ENCODE measurements around the gene DDX50. TPM values are rescaled to one million over a fixed set of nuclear protein-coding genes. Genes with fewer than 3 reads are reported as not detected.

The DDX50 gene
- total and polyA plus RNA-seq, 4 donors, result 14.5 to 32.7 (median 26.1) TPM

DNA sequence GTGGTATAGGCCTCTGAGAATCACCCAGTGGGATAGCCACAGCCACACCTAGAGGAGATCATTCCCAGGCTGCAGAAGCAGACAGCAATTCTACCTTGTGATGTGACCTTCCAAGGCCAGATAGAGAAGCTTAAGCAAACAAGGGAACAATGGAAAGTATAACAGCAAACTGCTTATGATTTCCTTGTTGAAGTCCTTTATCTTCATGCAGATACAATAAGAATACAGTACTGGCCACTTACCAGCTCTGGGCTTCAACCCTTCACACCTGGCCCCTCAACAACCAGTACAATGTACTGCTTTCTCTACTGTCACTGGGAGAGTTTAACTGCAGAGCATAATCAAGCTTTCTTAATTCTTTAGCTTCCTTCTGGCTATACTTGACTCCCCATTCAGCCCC, 22.6 kb upstream of the DDX50 start:
- H3K27ac ChIP-seq (ENCODE audit: low read depth in 1 of 2, low read length in 1 of 2), result no peak overlapping the region
- peaks cover 0 to 8% (median 4%) of the 10 kb centered on the region in 5 donors for H3K4me1 ChIP-seq (ENCODE audit: control insufficient read depth in 5 of 5, insufficient read depth in 5 of 5, low read length in 5 of 5)
- TF ChIP-seq, protein P1, sequence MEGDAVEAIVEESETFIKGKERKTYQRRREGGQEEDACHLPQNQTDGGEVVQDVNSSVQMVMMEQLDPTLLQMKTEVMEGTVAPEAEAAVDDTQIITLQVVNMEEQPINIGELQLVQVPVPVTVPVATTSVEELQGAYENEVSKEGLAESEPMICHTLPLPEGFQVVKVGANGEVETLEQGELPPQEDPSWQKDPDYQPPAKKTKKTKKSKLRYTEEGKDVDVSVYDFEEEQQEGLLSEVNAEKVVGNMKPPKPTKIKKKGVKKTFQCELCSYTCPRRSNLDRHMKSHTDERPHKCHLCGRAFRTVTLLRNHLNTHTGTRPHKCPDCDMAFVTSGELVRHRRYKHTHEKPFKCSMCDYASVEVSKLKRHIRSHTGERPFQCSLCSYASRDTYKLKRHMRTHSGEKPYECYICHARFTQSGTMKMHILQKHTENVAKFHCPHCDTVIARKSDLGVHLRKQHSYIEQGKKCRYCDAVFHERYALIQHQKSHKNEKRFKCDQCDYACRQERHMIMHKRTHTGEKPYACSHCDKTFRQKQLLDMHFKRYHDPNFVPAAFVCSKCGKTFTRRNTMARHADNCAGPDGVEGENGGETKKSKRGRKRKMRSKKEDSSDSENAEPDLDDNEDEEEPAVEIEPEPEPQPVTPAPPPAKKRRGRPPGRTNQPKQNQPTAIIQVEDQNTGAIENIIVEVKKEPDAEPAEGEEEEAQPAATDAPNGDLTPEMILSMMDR (IDR thresholded peaks at IDR 0.05; ENCODE audit: control extremely low read depth, extremely low read depth), result no peak
- no peak overlapping the region for H3K9ac ChIP-seq (ENCODE audit: insufficient read depth in 1 of 2, low read length in 2 of 2)
- no peak for DNase-seq
- H3K27me3 ChIP-seq (ENCODE audit: control insufficient read depth in 3 of 3, insufficient read depth in 3 of 3, low read length in 2 of 3), result no peaks in the 10 kb centered on the region
- H3K4me3 ChIP-seq, result no peak overlapping the region
- H3K9me3 ChIP-seq (ENCODE audit: control insufficient read depth in 4 of 4, insufficient read depth in 3 of 4, low read length in 3 of 4), result no peaks in the 10 kb centered on the region
- no peaks in the 10 kb centered on the region for H3K36me3 ChIP-seq (ENCODE audit: control insufficient read depth in 4 of 4, insufficient read depth in 4 of 4, low read length in 4 of 4)
- no peak for ATAC-seq (ENCODE audit: insufficient read depth, low FRiP score)

GRCh38 chr10:68879628-68880027, 21.5 kb upstream of the DDX50 start:
- TF ChIP-seq, protein P1 (IDR thresholded peaks at IDR 0.05; ENCODE audit: control extremely low read depth, extremely low read depth), result no peak
- H3K27ac ChIP-seq (ENCODE audit: low read depth in 1 of 2, low read length in 1 of 2), result no peak overlapping the region
- peaks cover 0 to 8% (median 4%) of the 10 kb centered on the region in 5 donors for H3K4me1 ChIP-seq (ENCODE audit: control insufficient read depth in 5 of 5, insufficient read depth in 5 of 5, low read length in 5 of 5)
- WGBS, 2 donors, result 94 to 96% methylated on average over 2 of the region's 2 CpGs
- ATAC-seq (ENCODE audit: insufficient read depth, low FRiP score), result no peak
- DNase-seq, result no peak
- no peak overlapping the region for H3K4me3 ChIP-seq
- peaks cover 0 to 1% (median 0%) of the 10 kb centered on the region in 4 donors for H3K9me3 ChIP-seq (ENCODE audit: control insufficient read depth in 4 of 4, insufficient read depth in 3 of 4, low read length in 3 of 4)
- H3K9ac ChIP-seq (ENCODE audit: insufficient read depth in 1 of 2, low read length in 2 of 2), result no peak overlapping the region
- no peaks in the 10 kb centered on the region for H3K27me3 ChIP-seq (ENCODE audit: control insufficient read depth in 3 of 3, insufficient read depth in 3 of 3, low read length in 2 of 3)
- no peaks in the 10 kb centered on the region for H3K36me3 ChIP-seq (ENCODE audit: control insufficient read depth in 4 of 4, insufficient read depth in 4 of 4, low read length in 4 of 4)

GRCh38 chr10:68880181-68880580, 20.9 kb upstream of the DDX50 start:
- Histone ChIP-seq H3K27me3 (ENCODE audit: control insufficient read depth in 3 of 3, insufficient read depth in 3 of 3, low read length in 2 of 3) (no peaks in the 10 kb centered on the region), H3K4me3 (no peak overlapping the region), H3K4me1 (ENCODE audit: control insufficient read depth in 5 of 5, insufficient read depth in 5 of 5, low read length in 5 of 5) (peaks cover 0 to 8% (median 4%) of the 10 kb centered on the region in 5 donors), H3K36me3 (ENCODE audit: control insufficient read depth in 4 of 4, insufficient read depth in 4 of 4, low read length in 4 of 4) (no peaks in the 10 kb centered on the region), H3K9me3 (ENCODE audit: control insufficient read depth in 4 of 4, insufficient read depth in 3 of 4, low read length in 3 of 4) (peaks cover 0 to 1% (median 0%) of the 10 kb centered on the region in 4 donors), H3K9ac (ENCODE audit: insufficient read depth in 1 of 2, low read length in 2 of 2) (no peak overlapping the region), H3K27ac (ENCODE audit: low read depth in 1 of 2, low read length in 1 of 2) (no peak overlapping the region)
- TF ChIP-seq, protein P1 (IDR thresholded peaks at IDR 0.05; ENCODE audit: control extremely low read depth, extremely low read depth), result no peak
- DNase-seq (no peak), ATAC-seq (ENCODE audit: insufficient read depth, low FRiP score) (no peak)
- 95 to 97% methylated on average over 4 of the region's 4 CpGs for WGBS, 2 donors

GRCh38 chr10:68895041-68895440, 6.1 kb upstream of the DDX50 start:
- Histone ChIP-seq H3K27ac (ENCODE audit: low read depth in 1 of 2, low read length in 1 of 2) (no peak overlapping the region), H3K4me1 (ENCODE audit: control insufficient read depth in 5 of 5, insufficient read depth in 5 of 5, low read length in 5 of 5) (peaks cover 0 to 2% (median 0%) of the 10 kb centered on the region in 5 donors), H3K4me3 (no peak overlapping the region), H3K27me3 (ENCODE audit: control insufficient read depth in 3 of 3, insufficient read depth in 3 of 3, low read length in 2 of 3) (no peaks in the 10 kb centered on the region), H3K36me3 (ENCODE audit: control insufficient read depth in 4 of 4, insufficient read depth in 4 of 4, low read length in 4 of 4) (no peaks in the 10 kb centered on the region), H3K9ac (ENCODE audit: insufficient read depth in 1 of 2, low read length in 2 of 2) (no peak overlapping the region), H3K9me3 (ENCODE audit: control insufficient read depth in 4 of 4, insufficient read depth in 3 of 4, low read length in 3 of 4) (no peaks in the 10 kb centered on the region)
- 93 to 95% methylated on average over 2 of the region's 2 CpGs for WGBS, 2 donors
- TF ChIP-seq, protein P1 (IDR thresholded peaks at IDR 0.05; ENCODE audit: control extremely low read depth, extremely low read depth), result no peak
- DNase-seq (no peak), ATAC-seq (ENCODE audit: insufficient read depth, low FRiP score) (no peak)
